Caco-2 (cell line): ENCODE data around the gene CDK5RAP2. TPM values are rescaled to one million over a fixed set of nuclear protein-coding genes. Genes with fewer than 3 reads are reported as not detected.

ENCODE experiments used
- BruUV-seq: library from RNA; stranded (reverse); fragments of 400-500 nt; replicated peaks from 2 replicates; lab custom pipeline; 2021; lab: Mats Ljungman, UMichigan
- CTCF ChIA-PET: fragments of 300-600 bp; sonication (Branson Sonifier 250); formaldehyde crosslinking; loops from one replicate; lab custom pipeline; 2022; ENCODE audit warnings: antibody characterized with exemption; lab: Charles Lee
- POLR2A ChIA-PET: fragments of 300-600 bp; sonication (Branson Sonifier 250); formaldehyde crosslinking; loops from one replicate; lab custom pipeline; 2022; ENCODE audit warnings: antibody characterized with exemption; lab: Charles Lee
- DNase-seq, 2 experiments: peaks; one replicate each; pipeline versions ENCODE4 v3.0.0 to v3.0.0-alpha.2; 2020 to 2022
- H3K27me3 ChIP-seq: replicated peaks from 2 replicates; pipeline ENCODE4 v1.6.0; 2011; ENCODE audit warnings: low read length; ENCODE audit not compliant: control insufficient read depth, insufficient read depth
- H3K36me3 ChIP-seq: 2 replicates; pipeline ENCODE4 v1.5.1; 2011; ENCODE audit warnings: low read length; ENCODE audit not compliant: control insufficient read depth, insufficient read depth
- H3K4me1 ChIP-seq: fragments of 250-450 bp; sonication (Bioruptor Pico); 2 replicates; pipeline ENCODE4 v1.5.1; 2020; ENCODE audit warnings: mild to moderate bottlenecking
- H3K4me3 ChIP-seq: 2 replicates; pipeline ENCODE4 v1.5.1; 2011; ENCODE audit warnings: low read depth, mild to moderate bottlenecking, control low read depth, low read length
- H3K9me3 ChIP-seq: fragments of 250-450 bp; sonication (Bioruptor Pico); 2 replicates; pipeline ENCODE4 v1.5.1; 2020; ENCODE audit warnings: mild to moderate bottlenecking, moderate library complexity
- H3K27ac Mint-ChIP-seq: one replicate; pipeline ENCODE4 v1.8.0; 2022; ENCODE audit warnings: mixed read lengths; ENCODE audit not compliant: unreplicated experiment
- H3K27me3 Mint-ChIP-seq: one replicate; pipeline ENCODE4 v1.8.0; 2022; ENCODE audit warnings: mixed read lengths; ENCODE audit not compliant: insufficient read depth, unreplicated experiment
- H3K36me3 Mint-ChIP-seq: one replicate; pipeline ENCODE4 v1.8.0; 2022; ENCODE audit warnings: mild to moderate bottlenecking, mixed read lengths; ENCODE audit not compliant: insufficient read depth, unreplicated experiment
- H3K4me1 Mint-ChIP-seq: one replicate; pipeline ENCODE4 v1.8.0; 2022; ENCODE audit warnings: low read depth, mixed read lengths; ENCODE audit not compliant: unreplicated experiment
- H3K4me3 Mint-ChIP-seq: one replicate; pipeline ENCODE4 v1.8.0; 2022; ENCODE audit warnings: mild to moderate bottlenecking, moderate library complexity, mixed read lengths; ENCODE audit not compliant: unreplicated experiment
- H3K9me3 Mint-ChIP-seq: one replicate; pipeline ENCODE4 v1.8.0; 2022; ENCODE audit warnings: mixed read lengths; ENCODE audit not compliant: unreplicated experiment
- intact Hi-C: fragments of 100-400 bp; cut with micrococcal nuclease; formaldehyde crosslinking; loops from one replicate; pipeline ENCODE4 v1.10.0; 2022; ENCODE audit not compliant: unreplicated experiment
- total RNA-seq: library from RNA; stranded (reverse); gene quantifications from 2 replicates; pipeline ENCODE4 v1.2.3, GENCODE V29; 2022
- TF ChIP-seq, protein P1 (sequence below), 2 experiments: fragments of 200-600 bp in 1 of 2; IDR thresholded peaks; 1 replicate in 1 of 2; 2 replicates in 1 of 2; pipeline versions ENCODE4 v1.5.1 to v1.8.0; 2011 to 2022; ENCODE audit warnings: antibody characterized with exemption in 1 of 2, control low read depth in 1 of 2, inconsistent platforms in 1 of 2, low read depth in 1 of 2, low read length in 1 of 2, mild to moderate bottlenecking in 1 of 2, moderate library complexity in 1 of 2; ENCODE audit not compliant: insufficient read depth in 1 of 2, severe bottlenecking in 1 of 2, unreplicated experiment in 1 of 2

Gene CDK5RAP2
- total RNA-seq, 1 experiment from 2014 or later = 71.3 TPM

DNA sequence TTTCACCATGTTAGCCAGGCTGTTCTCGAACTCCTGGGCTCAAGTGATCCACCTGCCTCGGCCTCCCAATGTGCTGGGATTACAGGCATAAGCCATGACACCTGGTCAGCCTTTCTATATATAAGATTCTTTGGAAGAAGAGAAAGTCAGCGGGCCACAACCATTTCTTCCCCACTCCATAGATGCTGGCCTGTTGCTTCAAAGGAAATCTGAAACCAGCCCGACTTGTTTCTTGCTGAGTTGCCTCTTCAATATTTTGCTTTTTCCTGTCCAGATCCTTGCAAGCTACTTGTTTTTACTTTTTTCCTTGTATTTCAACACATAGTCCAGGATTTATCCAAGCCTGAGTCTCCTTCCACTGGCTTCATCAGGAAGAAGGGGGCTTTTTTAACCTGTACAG is 219.5 kb downstream of the CDK5RAP2 start:
- Mint-ChIP-seq H3K4me3 (no peak overlapping the region), H3K4me1 (peaks cover 14% of the 10 kb centered on the region), H3K27me3 (no peaks in the 10 kb centered on the region), H3K36me3 (no peaks in the 10 kb centered on the region), H3K27ac (no peak overlapping the region), H3K9me3 (peaks cover 9% of the 10 kb centered on the region)
- Histone ChIP-seq H3K9me3 (no peaks in the 10 kb centered on the region), H3K36me3 (no peaks in the 10 kb centered on the region), H3K4me1 (peaks cover 2% of the 10 kb centered on the region), H3K4me3 (no peak overlapping the region), H3K27me3 (no peaks in the 10 kb centered on the region)
- ChIA-PET CTCF (no interaction called here), POLR2A (no interaction called here)
- TF ChIP-seq, protein P1, sequence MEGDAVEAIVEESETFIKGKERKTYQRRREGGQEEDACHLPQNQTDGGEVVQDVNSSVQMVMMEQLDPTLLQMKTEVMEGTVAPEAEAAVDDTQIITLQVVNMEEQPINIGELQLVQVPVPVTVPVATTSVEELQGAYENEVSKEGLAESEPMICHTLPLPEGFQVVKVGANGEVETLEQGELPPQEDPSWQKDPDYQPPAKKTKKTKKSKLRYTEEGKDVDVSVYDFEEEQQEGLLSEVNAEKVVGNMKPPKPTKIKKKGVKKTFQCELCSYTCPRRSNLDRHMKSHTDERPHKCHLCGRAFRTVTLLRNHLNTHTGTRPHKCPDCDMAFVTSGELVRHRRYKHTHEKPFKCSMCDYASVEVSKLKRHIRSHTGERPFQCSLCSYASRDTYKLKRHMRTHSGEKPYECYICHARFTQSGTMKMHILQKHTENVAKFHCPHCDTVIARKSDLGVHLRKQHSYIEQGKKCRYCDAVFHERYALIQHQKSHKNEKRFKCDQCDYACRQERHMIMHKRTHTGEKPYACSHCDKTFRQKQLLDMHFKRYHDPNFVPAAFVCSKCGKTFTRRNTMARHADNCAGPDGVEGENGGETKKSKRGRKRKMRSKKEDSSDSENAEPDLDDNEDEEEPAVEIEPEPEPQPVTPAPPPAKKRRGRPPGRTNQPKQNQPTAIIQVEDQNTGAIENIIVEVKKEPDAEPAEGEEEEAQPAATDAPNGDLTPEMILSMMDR (IDR thresholded peaks at IDR 0.05; ENCODE audit: insufficient read depth in 1 of 2, low read depth in 1 of 2, low read length in 1 of 2, severe bottlenecking in 1 of 2, unreplicated experiment in 1 of 2) = no peak
- no peak for DNase-seq
- intact Hi-C loops = no loop called here
- BruUV-seq = no TSS peak

DNA sequence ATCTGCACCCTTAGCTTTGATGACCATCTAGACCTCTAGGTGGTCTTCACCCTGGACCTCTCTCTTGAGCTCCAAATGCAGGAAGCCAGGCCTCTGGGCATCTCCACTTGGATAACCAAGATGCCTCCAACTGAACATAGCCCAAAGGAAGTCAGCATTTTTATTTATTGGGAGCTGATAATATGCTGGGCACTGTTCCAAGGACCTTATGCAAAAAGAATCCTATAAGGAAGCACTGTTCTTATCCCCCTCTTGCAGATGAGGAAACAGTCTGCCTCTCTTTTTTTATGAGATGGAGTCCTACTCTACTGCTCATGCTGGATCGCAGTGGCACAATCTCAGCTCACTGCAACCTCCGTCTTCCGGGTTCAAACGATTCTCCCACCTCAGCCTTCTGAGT is 219.9 kb downstream of the CDK5RAP2 start:
- H3K4me1 ChIP-seq = no peaks in the 10 kb centered on the region
- peaks cover 11% of the 10 kb centered on the region for H3K4me1 Mint-ChIP-seq
- no peaks in the 10 kb centered on the region for H3K27me3 ChIP-seq
- DNase-seq = no peak
- CTCF ChIA-PET = no interaction called here
- no peaks in the 10 kb centered on the region for H3K36me3 ChIP-seq
- H3K36me3 Mint-ChIP-seq = no peaks in the 10 kb centered on the region
- BruUV-seq = no TSS peak
- no peaks in the 10 kb centered on the region for H3K9me3 ChIP-seq
- no peak overlapping the region for H3K4me3 ChIP-seq
- no peak overlapping the region for H3K4me3 Mint-ChIP-seq
- H3K27ac Mint-ChIP-seq = no peak overlapping the region
- H3K27me3 Mint-ChIP-seq = no peaks in the 10 kb centered on the region
- POLR2A ChIA-PET = no interaction called here
- TF ChIP-seq, protein P1 (IDR thresholded peaks at IDR 0.05; ENCODE audit: insufficient read depth in 1 of 2, low read depth in 1 of 2, low read length in 1 of 2, severe bottlenecking in 1 of 2, unreplicated experiment in 1 of 2) = no peak
- peaks cover 5% of the 10 kb centered on the region for H3K9me3 Mint-ChIP-seq
- intact Hi-C loops = no loop called here

DNA sequence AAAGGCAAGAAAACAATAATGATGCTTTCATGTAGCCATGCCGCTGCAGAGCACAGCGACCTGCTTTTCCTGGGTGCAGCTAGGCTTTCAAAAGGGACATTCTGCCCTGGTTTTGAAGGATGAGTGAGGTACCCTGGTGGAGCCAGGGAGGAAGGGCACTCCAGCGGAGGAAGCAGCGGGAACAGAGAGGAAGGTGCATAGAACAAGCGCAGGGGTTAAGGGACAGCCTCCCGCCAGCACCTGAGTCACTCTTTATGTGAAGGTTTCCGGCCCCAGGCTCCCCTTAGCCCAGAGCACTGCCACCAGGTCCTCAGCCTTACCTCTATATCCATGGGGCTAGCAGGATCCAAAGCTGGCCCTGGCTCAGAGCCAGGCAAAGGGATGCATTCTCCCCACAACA is 221.1 kb downstream of the CDK5RAP2 start:
- H3K4me1 ChIP-seq = no peaks in the 10 kb centered on the region
- Mint-ChIP-seq H3K4me1 (peaks cover 4% of the 10 kb centered on the region), H3K9me3 (no peaks in the 10 kb centered on the region), H3K36me3 (no peaks in the 10 kb centered on the region), H3K4me3 (no peak overlapping the region), H3K27ac (no peak overlapping the region), H3K27me3 (no peaks in the 10 kb centered on the region)
- no TSS peak for BruUV-seq
- ChIA-PET CTCF (no interaction called here), POLR2A (no interaction called here)
- TF ChIP-seq, protein P1 (IDR thresholded peaks at IDR 0.05; ENCODE audit: insufficient read depth in 1 of 2, low read depth in 1 of 2, low read length in 1 of 2, severe bottlenecking in 1 of 2, unreplicated experiment in 1 of 2) = no peak
- H3K9me3 ChIP-seq = no peaks in the 10 kb centered on the region
- no peak for DNase-seq
- no peaks in the 10 kb centered on the region for H3K27me3 ChIP-seq
- no peak overlapping the region for H3K4me3 ChIP-seq
- no peaks in the 10 kb centered on the region for H3K36me3 ChIP-seq
- intact Hi-C loops = no loop called here
